NCI-H82 treated with DMSO at 0.1 percent for 48 hours (cell line): ENCODE data around the gene CARD10.

Experiments
- DNase-seq: peaks from one replicate; lab custom pipeline; 2025; ENCODE audit not compliant: unreplicated experiment; lab: John Stamatoyannopoulos, UW

CARD10 gene

GRCh38 chr22:37442537-37442936 lies 76.7 kb downstream of the CARD10 start:
- no peak for DNase-seq

GRCh38 chr22:37442135-37442534 lies 77.1 kb downstream of the CARD10 start:
- no peak for DNase-seq

- DNase-seq: no peak
These were observed 78.3 kb downstream of the CARD10 start for GRCh38 chr22:37440875-37441274.
